Transverse colon (tissue), 4 donors: Measurements from ENCODE around the gene ENOX1. TPM values are rescaled to one million over a fixed set of nuclear protein-coding genes. Genes with fewer than 3 reads are reported as not detected.

ENCODE experiments used
- DNase-seq: peaks from one replicate; pipeline ENCODE4 v3.0.0-alpha.2; 2019
- H3K27ac ChIP-seq, 4 donors: fragments of 200-600 bp; sonication (generic); 2 replicates each; pipeline ENCODE4 v1.5.1; 2016 to 2018; ENCODE audit warnings: inconsistent platforms in 4 of 4
- H3K27me3 ChIP-seq: fragments of 200-600 bp; sonication (generic); 2 replicates; pipeline ENCODE4 v1.5.1; 2017; ENCODE audit warnings: inconsistent platforms
- H3K36me3 ChIP-seq, 4 donors: fragments of 200-600 bp; sonication (generic); 2 replicates each; pipeline ENCODE4 v1.5.1; 2017 to 2019; ENCODE audit warnings: inconsistent platforms in 4 of 4
- H3K4me1 ChIP-seq, 4 donors: fragments of 200-600 bp; sonication (generic); 2 replicates each; pipeline ENCODE4 v1.5.1; 2017 to 2020; ENCODE audit warnings: inconsistent platforms in 4 of 4
- H3K4me3 ChIP-seq, 4 donors: fragments of 200-600 bp; sonication (generic); 1 replicate in 1 of 4; 2 replicates in 3 of 4; pipeline versions ENCODE4 v1.5.1 to v1.6.1; 2017 to 2019; ENCODE audit warnings: inconsistent platforms in 4 of 4
- H3K9me3 ChIP-seq, 2 donors: fragments of 200-600 bp; sonication (generic); 2 replicates each; pipeline ENCODE4 v1.5.1; 2017 to 2019; ENCODE audit warnings: inconsistent platforms in 2 of 2
- EP300 ChIP-seq: sonication (generic); formaldehyde crosslinking; IDR thresholded peaks from one replicate; pipeline ENCODE4 v1.6.1; 2017; ENCODE audit warnings: antibody characterized with exemption, low read depth
- POLR2A ChIP-seq: fragments of 450-650 bp; IDR thresholded peaks from one replicate; pipeline ENCODE4 v1.6.1; 2016; ENCODE audit warnings: antibody characterized with exemption, mild to moderate bottlenecking, moderate library complexity
- POLR2AphosphoS5 ChIP-seq, 3 donors: sonication (generic); formaldehyde crosslinking; IDR thresholded peaks; one replicate each; pipeline ENCODE4 v1.6.1; 2016; ENCODE audit warnings: antibody characterized with exemption in 3 of 3
- WGBS, 2 donors: methylation state at CpG; one replicate each; pipeline ENCODE4 v1.1.5; 2018; ENCODE audit warnings: low coverage in 1 of 2; 5-methylcytosine and 5-hydroxymethylcytosine counted together
- in situ Hi-C, 4 donors: fragments of 200-750 bp; cut with MboI; loops; one replicate each; pipeline versions ENCODE4 v1.15.0 to v1.15.1; 2017; ENCODE audit warnings: low sequenced_read_pairs in 3 of 4, low pct_ligation_motif_present in 1 of 4, low pct_unique_long_range_greater_than_20kb in 1 of 4
- intact Hi-C: fragments of 100-400 bp; cut with DNase I; formaldehyde crosslinking; loops from one replicate; pipeline ENCODE4 v1.15.1; 2023; ENCODE audit warnings: low total_unique reads
- total RNA-seq, 4 donors: library from RNA; depleted of rRNA; stranded (reverse); fragments of >200 nt; gene quantifications; one replicate each; pipeline ENCODE4 v1.1.0, GENCODE V29; 2016
- TF ChIP-seq, protein P1 (sequence below), 5 experiments: fragments of 200-600 bp in 3 of 5; fragments of 450-650 bp in 2 of 5; sonication (generic) in 3 of 5; IDR thresholded peaks; 1 replicate in 2 of 5; 2 replicates in 3 of 5; pipeline ENCODE4 v1.5.1; 2016 to 2017; ENCODE audit warnings: antibody characterized with exemption in 5 of 5, inconsistent platforms in 3 of 5, mild to moderate bottlenecking in 2 of 5, moderate library complexity in 1 of 5

ENOX1 gene
- total RNA-seq, 4 donors from 2014 or later = 1.5 to 6.4 (median 2.2) TPM

DNA sequence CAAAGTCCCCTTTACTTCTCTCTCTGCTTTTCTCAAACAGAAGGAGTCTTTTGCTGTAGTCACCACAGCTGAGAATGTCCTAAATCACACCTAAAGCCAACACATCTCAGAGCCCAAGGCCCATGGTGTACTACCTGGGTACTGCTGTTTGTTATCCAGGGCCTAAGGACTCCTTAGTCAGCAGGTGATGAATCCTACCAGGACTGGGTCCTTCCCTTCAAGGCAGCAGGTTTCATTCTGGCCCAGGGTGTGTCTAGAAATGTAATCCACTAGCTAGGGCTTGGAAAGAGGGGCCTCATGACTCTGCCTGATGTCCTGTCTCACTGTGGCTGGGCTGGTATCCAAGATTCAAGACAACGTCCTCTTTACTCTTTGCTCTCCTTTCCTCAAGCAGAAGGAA lies 36.2 kb upstream of the ENOX1 start:
- 50% methylated on average over 1 of the region's 1 CpG; no CpG with 5 or more reads in 1 of the 2 donors for WGBS, 2 donors
- no peaks in the 10 kb centered on the region for H3K4me1 ChIP-seq

DNA sequence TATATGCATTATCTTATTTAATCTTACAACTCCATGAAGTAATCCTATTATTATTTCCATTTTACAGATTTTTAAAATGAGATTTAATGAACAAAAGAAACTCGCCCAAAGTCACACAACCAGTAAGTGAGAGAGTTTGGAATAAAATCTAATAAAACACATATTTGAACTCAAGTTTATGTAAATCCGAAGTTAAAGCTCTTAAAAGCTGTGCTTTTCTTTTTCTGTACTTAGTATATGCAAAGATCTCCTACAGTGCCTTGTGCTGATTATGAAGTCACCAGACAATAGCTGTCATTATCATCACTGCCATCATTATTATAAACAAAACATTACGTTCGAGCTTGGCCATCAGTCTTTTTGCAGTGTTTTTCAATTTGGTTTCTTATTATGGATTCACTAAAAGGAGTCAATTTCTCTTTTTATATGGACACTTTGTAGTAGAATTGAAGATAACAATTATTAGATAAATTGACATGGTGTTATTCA lies 29.7 kb upstream of the ENOX1 start:
- no peaks in the 10 kb centered on the region for H3K9me3 ChIP-seq
- WGBS, 2 donors = 78 to 87% methylated on average over 4 of the region's 4 CpGs
- no peak overlapping the region for H3K27ac ChIP-seq
- TF ChIP-seq, protein P1, sequence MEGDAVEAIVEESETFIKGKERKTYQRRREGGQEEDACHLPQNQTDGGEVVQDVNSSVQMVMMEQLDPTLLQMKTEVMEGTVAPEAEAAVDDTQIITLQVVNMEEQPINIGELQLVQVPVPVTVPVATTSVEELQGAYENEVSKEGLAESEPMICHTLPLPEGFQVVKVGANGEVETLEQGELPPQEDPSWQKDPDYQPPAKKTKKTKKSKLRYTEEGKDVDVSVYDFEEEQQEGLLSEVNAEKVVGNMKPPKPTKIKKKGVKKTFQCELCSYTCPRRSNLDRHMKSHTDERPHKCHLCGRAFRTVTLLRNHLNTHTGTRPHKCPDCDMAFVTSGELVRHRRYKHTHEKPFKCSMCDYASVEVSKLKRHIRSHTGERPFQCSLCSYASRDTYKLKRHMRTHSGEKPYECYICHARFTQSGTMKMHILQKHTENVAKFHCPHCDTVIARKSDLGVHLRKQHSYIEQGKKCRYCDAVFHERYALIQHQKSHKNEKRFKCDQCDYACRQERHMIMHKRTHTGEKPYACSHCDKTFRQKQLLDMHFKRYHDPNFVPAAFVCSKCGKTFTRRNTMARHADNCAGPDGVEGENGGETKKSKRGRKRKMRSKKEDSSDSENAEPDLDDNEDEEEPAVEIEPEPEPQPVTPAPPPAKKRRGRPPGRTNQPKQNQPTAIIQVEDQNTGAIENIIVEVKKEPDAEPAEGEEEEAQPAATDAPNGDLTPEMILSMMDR (IDR thresholded peaks at IDR 0.05) = no peak
- TF ChIP-seq POLR2A (no peak), EP300 (no peak), POLR2AphosphoS5 (IDR thresholded peaks at IDR 0.05) (no peak)
- H3K4me3 ChIP-seq = no peak overlapping the region
- intact Hi-C loops = no loop called here
- DNase-seq = no peak
- H3K4me1 ChIP-seq = no peaks in the 10 kb centered on the region
- in situ Hi-C loops = loop anchor here in 1 of 4 donors (25.0 kb wide), 1 partner anchor 1229 kb away; no protein-coding TSS in a partner anchor
- no peaks in the 10 kb centered on the region for H3K36me3 ChIP-seq
- H3K27me3 ChIP-seq = no peaks in the 10 kb centered on the region

More for the DNA sequence above, 36.2 kb upstream of the ENOX1 start:
- H3K4me3 ChIP-seq = no peak overlapping the region
- H3K27me3 ChIP-seq = no peaks in the 10 kb centered on the region
- intact Hi-C loops (no loop called here), in situ Hi-C loops (loop anchor here in 1 of 4 donors (25.0 kb wide), 1 partner anchor 1236 kb away; no protein-coding TSS in a partner anchor)
- no peaks in the 10 kb centered on the region for H3K36me3 ChIP-seq
- H3K27ac ChIP-seq = no peak overlapping the region
- no peak for DNase-seq
- TF ChIP-seq POLR2AphosphoS5 (IDR thresholded peaks at IDR 0.05) (no peak), EP300 (no peak), POLR2A (no peak)
- TF ChIP-seq, protein P1 (IDR thresholded peaks at IDR 0.05) = no peak
- no peaks in the 10 kb centered on the region for H3K9me3 ChIP-seq

DNA sequence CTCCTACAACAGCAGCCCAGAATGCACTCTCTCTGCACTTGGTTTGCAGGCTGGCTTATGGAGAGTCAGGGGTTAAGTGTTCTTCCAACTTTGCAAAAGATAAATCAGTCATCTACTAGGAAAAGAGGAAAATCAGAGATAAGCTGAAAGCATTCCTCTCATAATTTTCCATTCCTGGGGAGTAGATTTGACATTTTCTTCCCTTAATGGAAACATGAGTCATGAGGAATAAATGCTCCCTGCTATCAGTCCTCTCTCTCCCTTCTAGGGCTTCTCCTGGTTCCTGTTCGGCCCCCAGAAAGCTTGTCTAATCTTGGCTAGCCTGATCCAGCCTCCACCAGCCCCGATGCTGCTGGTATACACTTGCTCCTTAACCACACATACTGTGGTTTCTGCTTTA lies 28.4 kb upstream of the ENOX1 start:
- no peaks in the 10 kb centered on the region for H3K9me3 ChIP-seq
- in situ Hi-C loops (loop anchor here in 1 of 4 donors (25.0 kb wide), 1 partner anchor 1228 kb away; no protein-coding TSS in a partner anchor), intact Hi-C loops (no loop called here)
- H3K36me3 ChIP-seq = no peaks in the 10 kb centered on the region
- no peak for TF ChIP-seq POLR2AphosphoS5 (IDR thresholded peaks at IDR 0.05)
- no peak for TF ChIP-seq POLR2A
- TF ChIP-seq EP300 = no peak
- TF ChIP-seq, protein P1 (IDR thresholded peaks at IDR 0.05) = no peak
- WGBS, 2 donors = 46 to 61% methylated on average over 2 of the region's 2 CpGs
- DNase-seq = no peak
- H3K4me3 ChIP-seq = no peak overlapping the region
- no peaks in the 10 kb centered on the region for H3K27me3 ChIP-seq
- no peaks in the 10 kb centered on the region for H3K4me1 ChIP-seq
- H3K27ac ChIP-seq = no peak overlapping the region

DNA sequence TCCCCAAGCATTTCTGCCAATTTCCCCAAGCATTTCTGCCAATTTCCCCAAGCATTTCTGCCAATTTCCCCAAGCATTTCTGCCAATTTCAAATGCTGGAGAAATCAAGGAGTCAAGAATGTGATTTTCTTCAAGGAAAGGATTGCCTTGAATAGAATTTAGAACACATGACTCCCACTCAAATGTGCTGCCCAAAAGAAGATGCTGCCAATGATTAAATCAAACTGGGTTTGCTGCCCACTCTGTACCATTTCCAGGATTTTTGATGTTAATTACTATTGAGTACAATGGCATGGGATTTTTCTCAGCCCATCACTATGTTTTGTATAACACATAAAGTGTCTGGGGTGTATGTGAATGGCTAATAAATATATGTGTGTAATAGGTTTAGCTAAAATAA lies 21.9 kb upstream of the ENOX1 start:
- Histone ChIP-seq H3K4me3 (no peak overlapping the region), H3K36me3 (no peaks in the 10 kb centered on the region), H3K4me1 (no peaks in the 10 kb centered on the region), H3K9me3 (no peaks in the 10 kb centered on the region), H3K27ac (no peak overlapping the region), H3K27me3 (no peaks in the 10 kb centered on the region)
- TF ChIP-seq EP300 (no peak), POLR2AphosphoS5 (IDR thresholded peaks at IDR 0.05) (no peak), POLR2A (no peak)
- TF ChIP-seq, protein P1 (IDR thresholded peaks at IDR 0.05) = no peak
- in situ Hi-C loops = loop anchor here in 1 of 4 donors (25.0 kb wide), 1 partner anchor 1221 kb away; no protein-coding TSS in a partner anchor
- no peak for DNase-seq
- intact Hi-C loops = loop anchor here (10.0 kb wide), 1 partner anchor 724 kb away; no protein-coding TSS in a partner anchor
